ENCODE measurements around the gene TDP2.

- TF ChIP-seq CTCF (IDR thresholded peaks at IDR 0.05 in 2 of 3, conservative IDR thresholded peaks at IDR 0.05 in 1 of 3; ENCODE audit: borderline replicate concordance in 1 of 3, insufficient read depth in 1 of 3, low read depth in 2 of 3, low read length in 2 of 3) (no peak), SRF (IDR thresholded peaks at IDR 0.05; ENCODE audit: low read depth) (no peak), EZH2 (IDR thresholded peaks at IDR 0.05) (no peak), SIN3A (IDR thresholded peaks at IDR 0.05; ENCODE audit: low read depth) (no peak), POLR2A (IDR thresholded peaks at IDR 0.05; ENCODE audit: borderline replicate concordance, extremely low read depth, insufficient read depth, insufficient read length) (no peak), POLR2AphosphoS5 (IDR thresholded peaks at IDR 0.05; ENCODE audit: low read depth, low read length) (no peak), MAX (IDR thresholded peaks at IDR 0.05) (no peak), EZH2phosphoT487 (IDR thresholded peaks at IDR 0.05; ENCODE audit: borderline replicate concordance) (no peak)
These were observed 44.0 kb upstream of the TDP2 start for GRCh38 chr6:24710519-24711303.

All from HCT116 (cell line).